ENCODE results near the gene VWC2. TPM values are rescaled to one million over a fixed set of nuclear protein-coding genes. Genes with fewer than 3 reads are reported as not detected.

VWC2 gene
- total RNA-seq = 0.18 TPM
- long read RNA-seq, full-length matches to known transcripts = 1 of 1 reads
- long read RNA-seq, partial matches to known transcripts = 0 of 1 reads
- long read RNA-seq, other reads (novel, unspliced or antisense) = 0 of 1 reads

DNA sequence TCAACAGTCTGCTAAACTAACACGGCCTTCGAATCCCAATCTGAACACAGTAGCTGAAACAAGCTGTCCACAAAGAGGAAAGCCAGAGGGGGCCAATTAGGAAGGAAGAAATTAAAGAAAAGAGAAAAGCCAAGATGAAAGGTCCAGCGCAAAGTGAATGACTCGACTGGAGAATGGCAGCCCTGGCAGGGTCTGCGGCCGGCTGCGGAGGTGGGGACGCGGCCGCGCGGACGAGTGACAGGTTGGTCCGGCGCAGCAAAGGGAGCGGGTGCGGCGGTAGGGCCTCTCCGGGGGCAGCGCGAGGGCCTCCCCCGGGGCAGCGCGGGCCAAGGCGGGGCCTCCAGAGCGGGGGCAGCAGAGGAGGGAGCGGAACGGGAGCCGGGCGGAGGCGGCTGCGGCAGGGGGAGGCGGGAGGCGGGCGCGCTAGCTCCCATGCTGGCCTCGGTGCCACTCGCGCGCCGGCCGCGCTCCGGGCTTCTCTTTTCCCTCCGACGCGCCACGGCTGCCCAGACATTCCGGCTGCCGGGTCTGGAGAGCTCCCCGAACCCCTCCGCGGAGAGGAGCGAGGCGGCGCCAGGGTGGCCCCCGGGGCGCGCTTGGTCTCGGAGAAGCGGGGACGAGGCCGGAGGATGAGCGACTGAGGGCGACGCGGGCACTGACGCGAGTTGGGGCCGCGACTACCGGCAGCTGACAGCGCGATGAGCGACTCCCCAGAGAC lies at the start of gene VWC2:
TSS of gene VWC2 (plus strand) at position 421 of the 718 bp plus-strand sequence. CDS start 1,798 bp downstream, outside the sequence.
- no peak within 1 kb of the TSS for H3K27ac ChIP-seq
- peak within 1 kb of the TSS; percentile 50 for H3K4me3 ChIP-seq
- H3K36me3 ChIP-seq = no peaks in the 10 kb centered on the region
- H3K4me1 ChIP-seq = peaks cover 18% of the 10 kb centered on the region
- TF ChIP-seq, protein P1, sequence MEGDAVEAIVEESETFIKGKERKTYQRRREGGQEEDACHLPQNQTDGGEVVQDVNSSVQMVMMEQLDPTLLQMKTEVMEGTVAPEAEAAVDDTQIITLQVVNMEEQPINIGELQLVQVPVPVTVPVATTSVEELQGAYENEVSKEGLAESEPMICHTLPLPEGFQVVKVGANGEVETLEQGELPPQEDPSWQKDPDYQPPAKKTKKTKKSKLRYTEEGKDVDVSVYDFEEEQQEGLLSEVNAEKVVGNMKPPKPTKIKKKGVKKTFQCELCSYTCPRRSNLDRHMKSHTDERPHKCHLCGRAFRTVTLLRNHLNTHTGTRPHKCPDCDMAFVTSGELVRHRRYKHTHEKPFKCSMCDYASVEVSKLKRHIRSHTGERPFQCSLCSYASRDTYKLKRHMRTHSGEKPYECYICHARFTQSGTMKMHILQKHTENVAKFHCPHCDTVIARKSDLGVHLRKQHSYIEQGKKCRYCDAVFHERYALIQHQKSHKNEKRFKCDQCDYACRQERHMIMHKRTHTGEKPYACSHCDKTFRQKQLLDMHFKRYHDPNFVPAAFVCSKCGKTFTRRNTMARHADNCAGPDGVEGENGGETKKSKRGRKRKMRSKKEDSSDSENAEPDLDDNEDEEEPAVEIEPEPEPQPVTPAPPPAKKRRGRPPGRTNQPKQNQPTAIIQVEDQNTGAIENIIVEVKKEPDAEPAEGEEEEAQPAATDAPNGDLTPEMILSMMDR (IDR thresholded peaks at IDR 0.05) = no peak
- DNase-seq (no peak), ATAC-seq (peak; percentile 33 to 50)
- peaks cover 57% of the 10 kb centered on the region for H3K27me3 ChIP-seq (ENCODE audit: low read depth)
- no peaks in the 10 kb centered on the region for H3K9me3 ChIP-seq
- intact Hi-C loops (cut with DNase I) = no loop called here

GRCh38 chr7:49724071-49724470 lies 49.4 kb upstream of the VWC2 start:
- no peak overlapping the region for H3K4me3 ChIP-seq
- H3K4me1 ChIP-seq = no peaks in the 10 kb centered on the region
- H3K27me3 ChIP-seq (ENCODE audit: low read depth) = no peaks in the 10 kb centered on the region
- intact Hi-C loops (cut with DNase I) = no loop called here
- H3K27ac ChIP-seq = no peak overlapping the region
- no peaks in the 10 kb centered on the region for H3K36me3 ChIP-seq
- ATAC-seq (no peak), DNase-seq (no peak)
- TF ChIP-seq, protein P1 (IDR thresholded peaks at IDR 0.05) = no peak
- no peaks in the 10 kb centered on the region for H3K9me3 ChIP-seq

GRCh38 chr7:49731836-49732235 lies 41.6 kb upstream of the VWC2 start:
- no peak overlapping the region for H3K4me3 ChIP-seq
- TF ChIP-seq, protein P1 (IDR thresholded peaks at IDR 0.05) = no peak
- no peak for DNase-seq
- no peaks in the 10 kb centered on the region for H3K36me3 ChIP-seq
- no peaks in the 10 kb centered on the region for H3K9me3 ChIP-seq
- no peaks in the 10 kb centered on the region for H3K27me3 ChIP-seq (ENCODE audit: low read depth)
- no peaks in the 10 kb centered on the region for H3K4me1 ChIP-seq
- no peak overlapping the region for H3K27ac ChIP-seq
- intact Hi-C loops (cut with DNase I) = no loop called here
- ATAC-seq = no peak

GRCh38 chr7:49762666-49763065 lies 10.8 kb upstream of the VWC2 start:
- DNase-seq (no peak), ATAC-seq (no peak)
- Histone ChIP-seq H3K27ac (no peak overlapping the region), H3K27me3 (ENCODE audit: low read depth) (no peaks in the 10 kb centered on the region), H3K4me3 (no peak overlapping the region), H3K4me1 (no peaks in the 10 kb centered on the region), H3K9me3 (no peaks in the 10 kb centered on the region), H3K36me3 (no peaks in the 10 kb centered on the region)
- intact Hi-C loops (cut with DNase I) = no loop called here
- TF ChIP-seq, protein P1 (IDR thresholded peaks at IDR 0.05) = no peak

GRCh38 chr7:49763791-49764190 lies 9.6 kb upstream of the VWC2 start:
- intact Hi-C loops (cut with DNase I) = no loop called here
- Histone ChIP-seq H3K4me3 (no peak overlapping the region), H3K4me1 (no peaks in the 10 kb centered on the region), H3K36me3 (no peaks in the 10 kb centered on the region), H3K27ac (no peak overlapping the region), H3K27me3 (ENCODE audit: low read depth) (no peaks in the 10 kb centered on the region), H3K9me3 (no peaks in the 10 kb centered on the region)
- DNase-seq (no peak), ATAC-seq (no peak)
- TF ChIP-seq, protein P1 (IDR thresholded peaks at IDR 0.05) = no peak
